HEK293T (cell line): ENCODE data around the gene PLA2G2A.

Experiments
- CTCF ChIA-PET: fragments of 350-600 bp; formaldehyde crosslinking; extraction: SDS; loops from one replicate; lab custom pipeline; 2021; ENCODE audit warnings: antibody characterized with exemption, inconsistent platforms; lab: Yijun Ruan, JAX
- POLR2A ChIA-PET: fragments of 350-600 bp; formaldehyde crosslinking; extraction: SDS; loops from one replicate; lab custom pipeline; 2020; ENCODE audit warnings: antibody characterized with exemption, inconsistent platforms; lab: Yijun Ruan, JAX
- DNase-seq: peaks from one replicate; pipeline ENCODE4 v3.0.0; 2012; ENCODE audit warnings: mixed read lengths; ENCODE audit errors: extremely low spot score
- ARNT ChIP-seq: fragments of 450-650 bp; IDR thresholded peaks from 2 replicates; pipeline ENCODE4 v1.6.1; 2017; ENCODE audit warnings: mild to moderate bottlenecking
- BHLHE40 ChIP-seq: fragments of 450-650 bp; IDR thresholded peaks from 2 replicates; pipeline ENCODE4 v1.6.1; 2016; ENCODE audit warnings: mild to moderate bottlenecking, moderate library complexity, borderline replicate concordance
- CTBP1 ChIP-seq: fragments of 450-650 bp; IDR thresholded peaks from 2 replicates; pipeline ENCODE4 v1.6.1; 2016; ENCODE audit warnings: borderline replicate concordance
- ELF4 ChIP-seq: fragments of 450-650 bp; IDR thresholded peaks from 2 replicates; pipeline ENCODE4 v1.6.1; 2017; ENCODE audit warnings: antibody characterized with exemption
- FOXA1 ChIP-seq: fragments of 450-650 bp; IDR thresholded peaks from 2 replicates; pipeline ENCODE4 v1.6.1; 2016; ENCODE audit warnings: mild to moderate bottlenecking
- FOXK2 ChIP-seq: fragments of 450-650 bp; IDR thresholded peaks from 2 replicates; pipeline ENCODE4 v1.6.1; 2016; ENCODE audit warnings: mild to moderate bottlenecking
- FOXM1 ChIP-seq: fragments of 450-650 bp; IDR thresholded peaks from 2 replicates; pipeline ENCODE4 v1.6.1; 2017; ENCODE audit warnings: mild to moderate bottlenecking, borderline replicate concordance
- HDGF ChIP-seq: fragments of 450-650 bp; IDR thresholded peaks from 2 replicates; pipeline ENCODE4 v1.6.1; 2017; ENCODE audit warnings: antibody characterized with exemption, borderline replicate concordance
- L3MBTL2 ChIP-seq: fragments of 450-650 bp; conservative IDR thresholded peaks from 2 replicates; pipeline ENCODE4 v1.6.1; 2016; ENCODE audit warnings: mild to moderate bottlenecking
- LEF1 ChIP-seq: fragments of 450-650 bp; IDR thresholded peaks from 2 replicates; pipeline ENCODE4 v1.6.1; 2017; ENCODE audit warnings: mild to moderate bottlenecking, borderline replicate concordance
- NFRKB ChIP-seq: fragments of 450-650 bp; IDR thresholded peaks from 2 replicates; pipeline ENCODE4 v1.6.1; 2016; ENCODE audit warnings: mild to moderate bottlenecking, moderate library complexity
- SP1 ChIP-seq: fragments of 450-650 bp; IDR thresholded peaks from 2 replicates; pipeline ENCODE4 v1.6.1; 2017
- SUZ12 ChIP-seq: fragments of 450-650 bp; IDR thresholded peaks from 2 replicates; pipeline ENCODE4 v1.6.1; 2016; ENCODE audit warnings: mild to moderate bottlenecking
- TARDBP ChIP-seq: fragments of 450-650 bp; IDR thresholded peaks from 2 replicates; pipeline ENCODE4 v1.6.1; 2016
- ZNF384 ChIP-seq: fragments of 450-650 bp; IDR thresholded peaks from 2 replicates; pipeline ENCODE4 v1.6.1; 2016
- TF ChIP-seq, protein P1 (sequence below): fragments of 450-650 bp; IDR thresholded peaks from 2 replicates; pipeline ENCODE4 v1.6.1; 2016

PLA2G2A gene

DNA sequence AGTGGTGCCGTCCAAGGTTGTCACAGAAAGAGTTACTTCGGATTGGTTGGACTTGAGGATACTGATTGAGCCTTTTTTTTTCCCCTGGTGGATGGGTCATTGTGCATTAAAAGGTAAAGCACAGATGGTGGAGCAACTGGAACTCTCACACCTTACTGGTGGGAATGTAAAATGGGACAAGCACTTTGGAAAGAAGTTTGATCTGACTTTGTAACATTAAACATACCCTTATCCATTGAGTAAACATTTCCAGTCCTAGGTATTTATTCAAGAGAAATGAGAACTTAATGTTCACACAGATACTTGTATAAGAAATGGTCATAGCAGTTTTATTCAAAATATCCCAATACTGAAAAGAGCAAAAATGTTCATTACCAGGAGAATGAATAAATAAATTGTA, 14.9 kb downstream of the PLA2G2A start:
- CTCF ChIA-PET, result interaction anchor here (0.7 kb wide), 1 partner anchor 421 kb away, joined by 4 read pairs; no protein-coding TSS in a partner anchor
- POLR2A ChIA-PET, result no interaction called here

DNA sequence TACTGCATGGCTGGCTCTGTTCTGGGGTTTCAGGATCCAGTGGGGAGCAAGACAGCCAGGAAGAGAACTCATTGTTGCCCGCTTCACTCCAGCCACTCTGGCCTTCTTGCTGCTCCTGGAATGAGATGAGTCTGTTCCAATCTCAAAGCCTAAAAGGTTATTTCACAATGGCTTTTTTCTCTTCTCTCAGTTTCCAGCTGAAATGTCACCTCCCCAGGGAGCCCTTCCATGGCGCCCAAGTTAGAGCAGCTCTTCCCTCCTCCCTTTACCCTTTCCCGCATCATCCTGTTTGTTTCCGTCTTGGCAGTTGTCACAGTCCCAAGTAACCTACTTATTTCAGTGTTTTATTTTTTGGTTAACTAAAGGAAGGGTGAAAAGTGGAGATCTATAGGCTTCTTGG, 15.8 kb downstream of the PLA2G2A start:
- ChIA-PET CTCF (no interaction called here), POLR2A (no interaction called here)
- TF ChIP-seq CTBP1, result no peak
- TF ChIP-seq ZNF384, result no peak
- TF ChIP-seq HDGF, result no peak
- no peak for TF ChIP-seq TARDBP
- TF ChIP-seq FOXK2, result no peak
- no peak for DNase-seq

More for the DNA sequence above, 14.9 kb downstream of the PLA2G2A start:
- DNase-seq, result no peak
- TF ChIP-seq ARNT, result no peak
- no peak for TF ChIP-seq FOXK2
- TF ChIP-seq FOXA1, result no peak
- TF ChIP-seq NFRKB, result no peak
- TF ChIP-seq SP1, result no peak
- TF ChIP-seq LEF1, result no peak
- no peak for TF ChIP-seq FOXM1
- no peak for TF ChIP-seq BHLHE40
- no peak for TF ChIP-seq CTBP1
- TF ChIP-seq TARDBP, result no peak
- no peak for TF ChIP-seq SUZ12
- no peak for TF ChIP-seq HDGF
- no peak for TF ChIP-seq L3MBTL2
- no peak for TF ChIP-seq ELF4

DNA sequence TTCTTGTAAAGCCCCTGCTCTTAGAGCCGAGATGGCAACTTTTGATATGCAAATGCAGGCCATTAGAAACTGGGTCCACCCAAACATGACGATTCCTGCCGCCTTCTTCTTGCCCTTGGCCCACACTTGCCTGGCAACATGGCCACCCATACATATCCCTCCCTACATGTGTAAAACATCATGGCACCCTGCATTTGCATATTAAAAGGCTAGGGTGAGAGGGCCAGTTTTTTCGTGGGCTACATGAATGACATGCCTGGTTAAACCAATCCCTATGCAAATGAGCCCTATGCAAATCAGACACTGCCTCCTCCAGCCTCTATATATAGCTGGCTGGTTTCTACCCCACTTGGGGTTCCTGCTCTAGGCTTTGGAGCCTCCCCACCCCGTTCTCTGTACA, 18.8 kb downstream of the PLA2G2A start:
- ChIA-PET CTCF (no interaction called here), POLR2A (no interaction called here)
- TF ChIP-seq, protein P1, sequence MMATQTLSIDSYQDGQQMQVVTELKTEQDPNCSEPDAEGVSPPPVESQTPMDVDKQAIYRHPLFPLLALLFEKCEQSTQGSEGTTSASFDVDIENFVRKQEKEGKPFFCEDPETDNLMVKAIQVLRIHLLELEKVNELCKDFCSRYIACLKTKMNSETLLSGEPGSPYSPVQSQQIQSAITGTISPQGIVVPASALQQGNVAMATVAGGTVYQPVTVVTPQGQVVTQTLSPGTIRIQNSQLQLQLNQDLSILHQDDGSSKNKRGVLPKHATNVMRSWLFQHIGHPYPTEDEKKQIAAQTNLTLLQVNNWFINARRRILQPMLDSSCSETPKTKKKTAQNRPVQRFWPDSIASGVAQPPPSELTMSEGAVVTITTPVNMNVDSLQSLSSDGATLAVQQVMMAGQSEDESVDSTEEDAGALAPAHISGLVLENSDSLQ, result no peak
- TF ChIP-seq BHLHE40, result no peak
- no peak for DNase-seq

DNA sequence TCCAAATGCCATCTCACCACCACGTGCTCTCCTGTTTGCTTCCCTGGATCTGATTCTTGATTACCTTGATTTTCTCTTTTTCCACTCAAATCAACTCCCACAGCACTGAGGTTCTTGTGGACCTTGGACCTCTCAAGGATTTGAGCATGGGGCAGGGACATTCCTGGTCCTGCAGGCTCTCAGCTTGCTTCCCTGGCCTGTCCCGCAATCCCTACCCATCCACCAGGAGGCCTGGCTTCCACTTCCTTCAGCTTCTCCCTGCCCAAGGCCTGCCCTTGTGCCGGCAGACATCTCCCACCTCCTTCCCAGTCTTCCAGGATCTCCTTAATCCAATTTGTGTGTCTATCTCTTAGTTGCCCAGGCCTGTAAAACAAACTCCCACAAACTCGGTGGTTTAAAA, 21.6 kb downstream of the PLA2G2A start:
- DNase-seq, result peak; percentile 27
- ChIA-PET POLR2A (no interaction called here), CTCF (no interaction called here)
- TF ChIP-seq SP1, result no peak
- TF ChIP-seq, protein P1, result no peak
- no peak for TF ChIP-seq L3MBTL2
- TF ChIP-seq FOXM1, result no peak
- no peak for TF ChIP-seq TARDBP
- TF ChIP-seq BHLHE40, result no peak
- TF ChIP-seq HDGF, result no peak
- no peak for TF ChIP-seq FOXA1
- TF ChIP-seq SUZ12, result no peak
- TF ChIP-seq ELF4, result no peak
- no peak for TF ChIP-seq ARNT
- TF ChIP-seq FOXK2, result no peak
- TF ChIP-seq NFRKB, result no peak
- no peak for TF ChIP-seq CTBP1
- no peak for TF ChIP-seq LEF1
- no peak for TF ChIP-seq ZNF384

DNA sequence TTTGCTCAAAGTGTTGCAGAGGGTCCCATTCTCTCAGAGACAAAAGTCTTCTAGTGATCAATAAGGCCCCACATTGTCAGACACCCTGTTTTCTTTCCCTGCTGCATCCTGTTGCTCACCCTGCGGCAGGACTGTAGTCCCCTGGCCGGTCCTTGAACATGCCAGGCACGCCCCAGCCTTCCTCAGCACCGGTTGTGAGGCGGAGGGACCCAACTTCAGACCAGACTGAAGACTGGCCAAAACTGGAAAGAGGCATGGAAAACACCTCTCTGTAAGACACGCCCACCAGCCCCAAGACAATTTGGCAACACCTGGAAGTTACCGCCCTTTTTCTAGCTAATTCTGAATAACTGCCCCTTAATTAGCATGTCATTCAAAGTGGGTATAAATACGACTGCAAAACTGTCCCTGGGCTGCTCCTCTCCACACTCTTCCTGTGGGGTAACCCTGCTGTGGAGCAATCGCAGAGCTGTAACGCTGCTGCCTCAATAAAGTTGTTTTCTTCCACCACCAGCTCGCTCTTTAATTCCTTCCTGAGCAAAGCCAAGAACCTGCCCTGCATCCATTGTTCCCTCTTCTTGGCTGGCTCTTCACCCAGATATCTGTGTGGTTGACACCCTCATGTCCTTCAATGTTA, 23.8 kb downstream of the PLA2G2A start:
- CTCF ChIA-PET, result no interaction called here
- DNase-seq, result no peak
- POLR2A ChIA-PET, result no interaction called here
- TF ChIP-seq FOXM1 (no peak), ZNF384 (no peak), ELF4 (no peak), NFRKB (no peak), L3MBTL2 (no peak), FOXK2 (no peak), SP1 (no peak), CTBP1 (no peak), ARNT (no peak), HDGF (no peak), TARDBP (no peak), FOXA1 (no peak), BHLHE40 (no peak), SUZ12 (no peak), LEF1 (no peak)
- TF ChIP-seq, protein P1, result no peak

DNA sequence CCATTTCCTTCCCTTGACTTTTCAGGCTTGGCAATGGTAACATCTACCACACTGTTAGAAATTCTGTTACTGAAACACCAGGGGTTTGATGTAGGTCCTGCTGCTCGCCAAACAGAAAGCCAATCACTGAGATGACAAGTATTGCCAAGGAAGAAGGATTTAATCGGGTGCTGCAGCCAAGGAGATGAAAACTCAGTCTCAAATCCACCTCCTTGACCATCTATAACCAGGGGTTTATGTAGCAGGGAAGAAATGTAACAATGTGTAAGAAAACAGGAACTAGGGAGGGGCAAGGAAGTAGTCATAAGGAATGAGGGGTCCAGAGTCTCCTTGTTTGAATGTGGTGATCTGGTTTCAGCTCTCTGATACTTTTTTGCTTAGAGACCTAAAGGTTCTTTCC, 25.4 kb downstream of the PLA2G2A start:
- DNase-seq, result no peak
- TF ChIP-seq FOXK2, result no peak
- TF ChIP-seq LEF1, result no peak
- TF ChIP-seq ELF4, result no peak
- no peak for TF ChIP-seq BHLHE40
- no peak for TF ChIP-seq NFRKB
- no peak for TF ChIP-seq L3MBTL2
- no peak for TF ChIP-seq FOXM1
- no peak for TF ChIP-seq SUZ12
- TF ChIP-seq ZNF384, result no peak
- CTCF ChIA-PET, result no interaction called here
- POLR2A ChIA-PET, result no interaction called here
